GM13977 (cell line): Measurements from ENCODE around the gene POLRMT.

Experiments
- DNase-seq: peaks from one replicate; pipeline ENCODE4 v3.0.0; 2012; ENCODE audit warnings: low spot score
- in situ Hi-C: fragments of 300-500 bp; cut with MboI; formaldehyde crosslinking; loops from one replicate; pipeline ENCODE4 v1.12.0; 2022; ENCODE audit warnings: low sequenced_read_pairs, low pct_unique_long_range_greater_than_20kb, mixed read lengths, inconsistent platforms; ENCODE audit not compliant: unreplicated experiment
- TF ChIP-seq, protein P1 (sequence below): IDR thresholded peaks from 2 replicates; pipeline ENCODE4 v1.5.1; 2012; ENCODE audit warnings: mild to moderate bottlenecking, control low read depth; ENCODE audit not compliant: insufficient read depth; ENCODE audit errors: extremely low read depth, missing control alignments

POLRMT gene

GRCh38 chr19:601790-602189 lies 31.5 kb downstream of the POLRMT start:
- in situ Hi-C loops = no loop called here
- TF ChIP-seq, protein P1, sequence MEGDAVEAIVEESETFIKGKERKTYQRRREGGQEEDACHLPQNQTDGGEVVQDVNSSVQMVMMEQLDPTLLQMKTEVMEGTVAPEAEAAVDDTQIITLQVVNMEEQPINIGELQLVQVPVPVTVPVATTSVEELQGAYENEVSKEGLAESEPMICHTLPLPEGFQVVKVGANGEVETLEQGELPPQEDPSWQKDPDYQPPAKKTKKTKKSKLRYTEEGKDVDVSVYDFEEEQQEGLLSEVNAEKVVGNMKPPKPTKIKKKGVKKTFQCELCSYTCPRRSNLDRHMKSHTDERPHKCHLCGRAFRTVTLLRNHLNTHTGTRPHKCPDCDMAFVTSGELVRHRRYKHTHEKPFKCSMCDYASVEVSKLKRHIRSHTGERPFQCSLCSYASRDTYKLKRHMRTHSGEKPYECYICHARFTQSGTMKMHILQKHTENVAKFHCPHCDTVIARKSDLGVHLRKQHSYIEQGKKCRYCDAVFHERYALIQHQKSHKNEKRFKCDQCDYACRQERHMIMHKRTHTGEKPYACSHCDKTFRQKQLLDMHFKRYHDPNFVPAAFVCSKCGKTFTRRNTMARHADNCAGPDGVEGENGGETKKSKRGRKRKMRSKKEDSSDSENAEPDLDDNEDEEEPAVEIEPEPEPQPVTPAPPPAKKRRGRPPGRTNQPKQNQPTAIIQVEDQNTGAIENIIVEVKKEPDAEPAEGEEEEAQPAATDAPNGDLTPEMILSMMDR = no peak
- no peak for DNase-seq

DNA sequence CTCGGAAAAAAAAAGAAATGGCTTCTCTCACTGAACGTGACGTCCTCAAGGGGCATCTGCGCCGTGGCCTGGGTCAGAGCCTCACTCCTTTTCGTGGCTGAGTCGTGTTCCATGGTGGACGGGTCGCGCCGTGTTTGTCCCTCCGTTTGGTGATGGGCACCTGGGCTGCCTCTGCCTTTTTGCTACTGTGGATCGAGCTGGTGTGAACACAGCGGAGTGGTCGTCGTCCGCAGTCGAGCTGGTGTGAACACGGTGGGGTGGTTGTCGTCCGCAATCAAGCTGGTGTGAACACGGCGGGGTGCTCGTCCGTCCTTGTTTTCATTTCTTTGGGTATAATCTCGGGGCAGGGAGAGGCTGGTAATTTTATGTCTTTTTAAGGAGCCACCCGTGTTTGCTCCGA lies 32.0 kb downstream of the POLRMT start:
- DNase-seq = no peak
- TF ChIP-seq, protein P1 = no peak
- in situ Hi-C loops = no loop called here

GRCh38 chr19:597406-598315 lies 35.7 kb downstream of the POLRMT start:
- DNase-seq = no peak
- TF ChIP-seq, protein P1 = no peak
- in situ Hi-C loops = loop anchor here (25.0 kb wide), 1 partner anchor 140 kb away; no protein-coding TSS in a partner anchor

DNA sequence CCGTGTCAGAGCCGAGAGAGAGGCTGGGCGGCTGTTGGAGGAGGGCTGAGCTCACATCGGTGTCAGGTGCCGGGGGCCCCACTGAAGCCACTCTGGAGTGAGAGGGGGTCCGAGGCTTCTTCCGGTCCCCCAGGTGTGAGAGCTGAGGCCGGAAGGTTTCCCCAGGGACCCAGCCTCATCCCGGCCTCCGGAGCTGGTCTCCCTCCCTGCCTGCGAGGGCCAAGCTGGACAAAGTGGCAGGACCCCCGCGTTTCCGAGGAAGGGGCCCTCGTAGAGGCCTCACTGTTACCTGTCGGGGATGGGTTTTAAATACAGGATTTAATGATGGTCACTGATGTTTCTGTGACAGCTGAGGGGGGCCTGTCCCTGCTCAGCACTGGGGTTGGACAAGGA lies 37.1 kb downstream of the POLRMT start:
- TF ChIP-seq, protein P1 = no peak
- DNase-seq = no peak
- in situ Hi-C loops = loop anchor here (25.0 kb wide), 1 partner anchor 141 kb away; no protein-coding TSS in a partner anchor

DNA sequence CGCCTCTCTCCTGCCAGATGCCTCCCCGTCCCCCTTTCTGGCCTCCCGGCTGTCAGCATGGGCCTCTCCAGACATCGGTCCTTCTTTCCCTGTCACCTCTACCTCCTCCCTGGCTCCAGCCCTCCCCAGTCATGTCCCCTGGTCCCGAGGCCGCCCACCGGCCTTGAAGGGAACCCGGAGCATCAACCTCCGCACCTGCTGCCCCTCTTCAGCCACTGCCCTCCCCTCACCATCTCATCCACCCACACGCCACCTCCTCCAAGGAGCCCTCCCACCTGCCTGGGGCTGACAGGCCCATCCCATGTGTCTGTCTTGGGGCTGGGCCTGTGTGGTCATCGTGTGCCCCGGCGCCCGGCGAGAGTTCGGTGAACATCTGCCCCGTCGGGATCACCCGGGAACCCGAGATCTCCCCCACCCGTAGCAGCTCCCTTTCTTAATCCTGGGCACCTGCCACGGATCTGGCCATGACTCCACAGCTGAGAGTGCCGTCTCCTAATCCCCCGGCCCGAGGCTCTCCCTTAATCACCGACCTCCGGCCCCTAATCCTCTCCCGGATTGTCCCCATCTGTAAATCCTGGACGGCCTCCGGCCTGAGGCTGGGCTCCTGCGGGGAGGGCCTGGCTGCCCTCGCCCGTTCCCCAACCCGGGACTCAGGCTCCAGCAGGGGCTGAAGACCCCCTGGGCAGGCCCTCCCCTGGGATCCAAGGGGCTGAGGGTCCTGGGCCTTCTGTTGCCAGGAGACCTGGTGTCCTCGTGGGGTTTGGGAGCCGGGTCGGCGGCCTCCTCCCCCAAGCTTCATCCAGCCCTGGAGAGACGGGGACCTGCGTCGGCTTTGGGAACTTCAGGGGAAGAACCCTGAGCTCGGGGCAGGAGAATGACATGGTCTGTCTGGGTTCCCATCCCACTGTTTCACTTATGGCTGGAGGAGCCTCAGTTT lies 37.7 kb downstream of the POLRMT start:
- DNase-seq = no peak
- TF ChIP-seq, protein P1 = no peak
- in situ Hi-C loops = loop anchor here (25.0 kb wide), 1 partner anchor 142 kb away; no protein-coding TSS in a partner anchor

GRCh38 chr19:594265-594870 lies 39.0 kb downstream of the POLRMT start:
- in situ Hi-C loops = loop anchor here (25.0 kb wide), 1 partner anchor 143 kb away; no protein-coding TSS in a partner anchor
- no peak for DNase-seq
- TF ChIP-seq, protein P1 = no peak
